ENCODE measurements around the gene CD99. TPM values are rescaled to one million over a fixed set of nuclear protein-coding genes. Genes with fewer than 3 reads are reported as not detected.

CD99 gene
- total RNA-seq, 6 donors from 2014 or later: 135 to 300 (median 233) TPM

Other genes starting within 250 kb of the CD99 start
- gene DHRSX, start 190.3 kb upstream of the CD99 start, total RNA-seq: 10 to 100 TPM; 18.2 to 34.8 (median 21.2) TPM
- gene ZBED1, start 190.3 kb upstream of the CD99 start, total RNA-seq: 10 to 100 TPM; 33.2 to 48.7 (median 41.6) TPM
- under 1 TPM in 2 of 6 donors, not detected in 4; 0.69 to 0.81 TPM for gene XG, start 60.7 kb downstream of the CD99 start, total RNA-seq
- gene GYG2, start 137.6 kb downstream of the CD99 start, total RNA-seq: 1 to 10 TPM in 3 of 6 donors, under 1 TPM in 3; 0.40 to 3.7 (median 0.98) TPM
- gene ARSD, start 238.0 kb downstream of the CD99 start, total RNA-seq: 10 to 100 TPM; 27.1 to 67.7 (median 32.3) TPM